Measurements from ENCODE around the gene FOSL1. TPM values are rescaled to one million over a fixed set of nuclear protein-coding genes. Genes with fewer than 3 reads are reported as not detected.
A peak's percentile ranks its signal among the peaks of the same experiment; 100 is the strongest.

FOSL1 gene
- total RNA-seq, 1 donor from 2014 or later, result 0.70 TPM

DNA sequence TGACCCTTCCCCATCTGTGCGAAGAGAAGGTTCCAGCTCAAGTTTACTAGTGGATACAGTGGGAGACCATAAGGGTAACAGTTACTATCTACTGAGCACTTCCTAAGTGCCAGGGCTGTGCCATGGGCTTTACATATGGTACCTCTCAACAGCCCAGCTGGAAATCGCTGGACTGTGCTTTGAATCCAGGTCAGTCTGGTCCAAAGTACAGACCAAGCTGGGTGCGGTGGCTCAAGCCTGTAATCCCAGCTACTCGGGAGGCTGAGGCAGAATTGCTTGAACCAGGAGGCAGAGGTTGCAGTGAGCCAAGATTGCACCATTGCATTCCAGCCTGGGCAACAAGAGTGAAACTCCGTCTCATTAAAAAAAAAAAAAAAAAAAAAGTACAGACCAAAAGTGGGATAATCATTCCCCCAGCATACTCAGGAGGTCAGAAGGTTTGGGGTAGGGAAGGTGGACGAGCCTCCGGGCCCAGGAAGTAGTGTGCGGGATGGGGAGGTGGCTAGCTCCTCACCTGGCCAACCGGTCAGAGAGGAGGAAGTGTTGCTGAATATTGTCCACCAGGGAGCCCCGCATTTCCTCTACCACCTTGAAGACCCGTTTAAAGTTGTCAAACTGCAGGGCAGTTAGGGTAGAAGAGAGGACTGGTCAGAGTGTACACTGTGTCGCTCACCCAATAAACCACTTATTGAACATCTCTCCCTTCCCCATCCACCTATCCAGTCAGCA is 14.2 kb downstream of the FOSL1 start:
- intact Hi-C loops (cut with DNase I), result loop anchor here (2.0 kb wide), 1 partner anchor 101 kb away; no protein-coding TSS in a partner anchor
- DNase-seq, result no peak
- no peak for ATAC-seq (ENCODE audit: poor library complexity)

DNA sequence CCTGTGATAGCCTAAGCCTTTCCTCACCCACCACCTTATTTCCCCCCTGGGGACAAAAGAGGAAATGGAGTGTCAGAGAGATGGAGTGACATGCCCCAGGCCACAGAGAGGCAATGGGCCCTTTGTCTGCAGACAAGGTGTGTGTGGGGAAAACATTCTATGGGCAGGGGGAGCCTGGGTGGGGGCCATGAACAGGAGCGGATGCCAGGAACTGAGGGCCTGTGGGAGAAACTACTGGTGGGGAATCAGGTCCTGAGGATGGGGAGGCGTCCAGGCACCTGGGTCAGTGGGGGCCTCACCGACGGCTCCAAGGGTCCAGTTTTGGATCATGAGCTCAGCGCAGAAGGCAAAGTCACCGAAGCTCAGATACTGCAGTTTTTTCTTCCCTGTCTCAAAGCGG is 15.0 kb downstream of the FOSL1 start:
- ATAC-seq (ENCODE audit: poor library complexity) (no peak), DNase-seq (no peak)
- intact Hi-C loops (cut with DNase I), result no loop called here

DNA sequence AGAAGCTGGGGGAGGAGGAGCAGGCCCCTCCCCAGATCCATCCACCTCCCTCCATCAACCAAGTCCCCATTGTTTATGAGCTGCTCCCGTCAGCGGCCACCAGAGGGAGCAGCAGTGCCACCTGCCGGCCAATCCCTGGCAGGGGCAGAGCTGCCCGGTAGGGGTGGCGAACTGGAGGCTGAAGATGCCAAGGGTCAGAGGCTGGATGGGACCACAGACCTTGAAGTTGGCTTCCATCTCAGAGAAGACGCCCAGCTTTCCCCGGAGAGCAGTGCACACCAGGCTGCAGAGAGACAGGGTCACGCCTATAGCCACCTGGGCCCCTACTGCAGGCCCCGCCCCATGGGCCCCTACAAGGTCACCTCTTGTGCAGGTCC is 15.5 kb downstream of the FOSL1 start:
- DNase-seq, result peak; percentile 85
- ATAC-seq (ENCODE audit: poor library complexity), result peak; percentile 27
- intact Hi-C loops (cut with DNase I), result no loop called here

DNA sequence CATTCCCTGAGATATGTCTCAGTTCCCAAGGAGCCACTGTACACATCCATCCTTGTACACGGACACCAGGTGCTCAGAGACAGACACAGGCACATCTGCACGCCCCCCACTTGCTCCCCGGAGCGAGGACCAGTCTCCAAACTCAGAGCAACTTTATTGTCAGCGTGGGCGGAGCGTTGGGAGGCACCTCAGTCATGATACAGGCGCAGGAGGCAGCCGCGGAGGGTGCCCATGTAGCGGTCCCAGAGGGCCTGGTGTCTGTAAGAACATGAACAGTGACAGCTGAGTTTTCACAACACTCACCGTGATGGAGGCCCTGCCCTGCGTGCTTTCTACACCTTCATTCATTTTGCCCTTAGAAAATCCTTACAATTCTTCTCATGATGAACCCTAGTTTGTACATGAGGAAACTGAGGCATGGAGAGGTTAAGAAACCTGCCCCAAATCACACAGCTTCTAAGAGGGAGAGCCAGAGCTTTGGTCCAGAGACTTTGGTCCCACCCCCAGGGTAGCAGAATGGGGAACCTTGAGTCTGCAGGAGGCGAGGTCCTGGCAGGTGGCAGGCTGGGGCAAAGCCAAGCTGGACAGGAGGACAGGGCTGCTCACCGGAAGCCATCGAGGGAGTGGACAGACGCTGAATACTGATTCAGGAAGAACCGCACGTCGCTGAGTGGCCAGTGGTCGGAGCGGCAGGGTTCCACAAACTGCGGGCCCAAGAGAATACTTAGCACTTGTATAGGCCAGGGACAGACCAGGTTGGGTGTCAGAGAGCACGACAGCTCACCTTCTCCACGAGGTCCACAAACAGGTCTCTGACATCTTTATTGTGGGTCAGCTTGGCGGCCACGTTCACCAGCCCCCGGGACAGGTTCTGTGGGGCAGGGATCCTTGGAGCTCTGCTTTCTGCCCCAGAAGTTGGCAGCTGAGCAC is 16.1 kb downstream of the FOSL1 start:
- DNase-seq (no peak), ATAC-seq (ENCODE audit: poor library complexity) (no peak)
- intact Hi-C loops (cut with DNase I), result no loop called here

DNA sequence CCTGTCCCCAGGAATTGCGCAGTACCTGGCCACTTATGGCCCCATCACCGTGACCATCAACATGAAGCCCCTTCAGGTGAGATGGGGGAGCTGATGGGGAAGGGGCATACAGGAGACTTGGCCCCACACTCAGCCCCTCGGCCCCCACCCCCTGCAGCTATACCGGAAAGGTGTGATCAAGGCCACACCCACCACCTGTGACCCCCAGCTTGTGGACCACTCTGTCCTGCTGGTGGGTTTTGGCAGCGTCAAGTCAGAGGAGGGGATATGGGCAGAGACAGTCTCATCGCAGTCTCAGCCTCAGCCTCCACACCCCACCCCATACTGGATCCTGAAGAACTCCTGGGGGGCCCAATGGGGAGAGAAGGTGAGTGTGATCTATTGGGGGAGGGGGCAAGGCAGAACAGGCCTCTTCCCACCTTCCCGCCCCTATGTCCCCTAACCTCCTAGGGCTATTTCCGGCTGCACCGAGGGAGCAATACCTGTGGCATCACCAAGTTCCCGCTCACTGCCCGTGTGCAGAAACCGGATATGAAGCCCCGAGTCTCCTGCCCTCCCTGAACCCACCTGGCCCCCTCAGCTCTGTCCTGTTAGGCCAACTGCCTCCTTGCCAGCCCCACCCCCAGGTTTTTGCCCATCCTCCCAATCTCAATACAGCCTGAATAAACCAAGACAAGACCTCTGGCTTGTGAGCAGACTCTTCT is 17.0 kb downstream of the FOSL1 start:
- ATAC-seq (ENCODE audit: poor library complexity), result no peak
- DNase-seq, result no peak
- intact Hi-C loops (cut with DNase I), result no loop called here

DNA sequence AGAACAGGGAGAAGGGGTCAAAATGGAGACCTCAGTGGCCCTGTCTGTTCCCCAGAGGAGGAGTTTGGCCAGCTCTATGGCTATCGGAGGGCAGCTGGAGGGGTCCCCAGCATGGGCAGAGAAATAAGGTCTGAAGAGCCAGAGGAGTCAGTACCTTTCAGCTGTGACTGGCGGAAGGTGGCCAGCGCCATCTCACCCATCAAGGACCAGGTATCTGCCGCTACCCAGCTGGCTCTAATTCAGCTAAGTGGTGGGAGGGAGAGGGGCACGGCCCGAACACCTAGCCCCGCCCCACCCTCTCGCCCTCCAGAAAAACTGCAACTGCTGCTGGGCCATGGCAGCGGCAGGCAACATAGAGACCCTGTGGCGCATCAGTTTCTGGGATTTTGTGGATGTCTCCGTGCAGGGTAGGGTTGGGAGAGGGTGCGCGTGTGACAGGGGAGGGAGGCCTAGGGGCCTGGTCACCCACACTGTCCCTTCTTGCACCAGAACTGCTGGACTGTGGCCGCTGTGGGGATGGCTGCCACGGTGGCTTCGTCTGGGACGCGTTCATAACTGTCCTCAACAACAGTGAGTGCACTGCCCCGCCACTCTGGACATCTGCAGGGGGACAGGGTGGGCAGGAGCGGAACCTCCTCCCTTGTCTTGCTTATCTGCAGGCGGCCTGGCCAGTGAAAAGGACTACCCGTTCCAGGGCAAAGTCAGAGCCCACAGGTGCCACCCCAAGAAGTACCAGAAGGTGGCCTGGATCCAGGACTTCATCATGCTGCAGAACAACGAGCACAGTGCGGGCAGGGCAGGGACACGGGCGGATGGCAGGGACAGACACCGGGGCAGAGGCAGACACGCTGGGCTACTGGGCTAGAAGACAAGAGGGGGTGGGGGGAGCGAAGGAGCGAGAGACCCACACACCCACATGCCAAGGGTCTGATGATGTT is 17.8 kb downstream of the FOSL1 start:
- intact Hi-C loops (cut with DNase I), result no loop called here
- ATAC-seq (ENCODE audit: poor library complexity), result no peak

DNA sequence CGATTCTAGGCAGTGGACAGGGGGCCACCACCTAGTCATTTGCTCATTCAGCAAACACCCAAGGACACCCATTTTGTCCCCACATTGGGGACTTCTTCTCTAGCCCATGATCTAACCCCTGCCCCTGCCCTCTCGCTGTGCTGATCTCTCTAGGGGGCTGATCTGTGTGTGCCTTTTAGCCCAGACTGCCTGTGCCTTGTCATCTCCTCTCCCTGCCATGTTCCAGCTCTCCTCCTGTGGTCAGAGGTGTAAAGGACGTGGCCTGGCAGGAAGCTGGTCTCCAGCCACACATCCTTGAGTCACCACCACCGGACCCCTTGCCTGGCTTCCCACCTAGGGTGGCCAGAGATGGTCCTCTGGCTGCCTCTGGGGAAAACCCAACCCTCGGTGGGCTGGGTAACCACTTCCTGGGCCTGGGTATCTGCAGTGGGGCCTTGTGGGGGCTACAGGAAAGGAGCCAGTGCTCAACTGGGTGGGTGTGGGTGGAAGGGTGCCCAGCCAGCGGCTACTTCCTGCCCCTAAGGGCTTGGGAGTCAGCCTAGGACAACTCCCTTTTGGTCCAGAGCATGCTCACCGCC is 19.3 kb downstream of the FOSL1 start:
- ATAC-seq (ENCODE audit: poor library complexity) (no peak), DNase-seq (no peak)
- intact Hi-C loops (cut with DNase I), result no loop called here

More for the DNA sequence above, 17.8 kb downstream of the FOSL1 start:
- peak; percentile 14 for DNase-seq

DNA sequence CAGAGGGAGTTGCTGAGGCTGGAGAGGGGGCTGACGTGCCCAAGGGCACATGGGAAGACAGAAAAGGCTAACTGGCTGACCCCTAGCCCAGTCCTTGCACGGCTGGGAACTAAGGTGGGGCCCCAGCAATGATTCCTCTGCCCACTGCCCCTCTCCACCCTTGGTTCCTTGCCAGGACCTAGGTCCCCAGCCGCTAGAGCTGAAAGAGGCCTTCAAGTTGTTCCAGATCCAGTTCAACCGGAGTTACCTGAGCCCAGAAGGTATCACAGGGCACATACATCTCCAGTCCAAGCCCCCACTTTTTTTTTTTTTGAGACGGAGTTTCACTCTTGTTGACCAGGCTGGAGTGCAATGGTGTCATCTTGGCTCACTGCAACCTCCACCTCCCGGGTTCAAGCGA is 20.2 kb downstream of the FOSL1 start:
- ATAC-seq (ENCODE audit: poor library complexity), result no peak
- no peak for DNase-seq
- intact Hi-C loops (cut with DNase I), result no loop called here

DNA sequence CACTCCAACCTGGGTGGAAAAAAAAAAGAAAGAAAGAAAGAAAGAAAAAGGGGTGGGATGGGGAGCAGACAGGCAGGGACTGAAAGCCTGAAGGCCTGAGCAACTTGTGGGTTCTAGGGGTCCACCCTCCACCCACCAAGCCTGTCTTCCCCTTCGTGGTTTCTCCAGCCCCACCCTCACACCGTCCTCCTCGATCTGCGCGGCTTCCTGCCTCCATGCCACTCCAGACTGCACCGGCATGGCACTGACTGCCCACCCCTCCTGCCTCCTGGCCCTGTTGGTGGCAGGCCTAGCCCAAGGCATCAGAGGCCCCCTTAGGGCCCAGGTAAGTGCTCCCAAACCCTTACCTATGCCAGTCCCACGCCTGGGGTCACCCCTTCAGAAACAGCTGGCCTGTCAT is 20.6 kb downstream of the FOSL1 start, which contains the start of gene CTSW:
Gene CTSW, plus strand, starts transcription at position 221 of the 400 bp plus-strand sequence. Its CDS starts 18 bp downstream, at position 239.
- DNase-seq, result no peak
- intact Hi-C loops (cut with DNase I), result no loop called here
- ATAC-seq (ENCODE audit: poor library complexity), result no peak

DNA sequence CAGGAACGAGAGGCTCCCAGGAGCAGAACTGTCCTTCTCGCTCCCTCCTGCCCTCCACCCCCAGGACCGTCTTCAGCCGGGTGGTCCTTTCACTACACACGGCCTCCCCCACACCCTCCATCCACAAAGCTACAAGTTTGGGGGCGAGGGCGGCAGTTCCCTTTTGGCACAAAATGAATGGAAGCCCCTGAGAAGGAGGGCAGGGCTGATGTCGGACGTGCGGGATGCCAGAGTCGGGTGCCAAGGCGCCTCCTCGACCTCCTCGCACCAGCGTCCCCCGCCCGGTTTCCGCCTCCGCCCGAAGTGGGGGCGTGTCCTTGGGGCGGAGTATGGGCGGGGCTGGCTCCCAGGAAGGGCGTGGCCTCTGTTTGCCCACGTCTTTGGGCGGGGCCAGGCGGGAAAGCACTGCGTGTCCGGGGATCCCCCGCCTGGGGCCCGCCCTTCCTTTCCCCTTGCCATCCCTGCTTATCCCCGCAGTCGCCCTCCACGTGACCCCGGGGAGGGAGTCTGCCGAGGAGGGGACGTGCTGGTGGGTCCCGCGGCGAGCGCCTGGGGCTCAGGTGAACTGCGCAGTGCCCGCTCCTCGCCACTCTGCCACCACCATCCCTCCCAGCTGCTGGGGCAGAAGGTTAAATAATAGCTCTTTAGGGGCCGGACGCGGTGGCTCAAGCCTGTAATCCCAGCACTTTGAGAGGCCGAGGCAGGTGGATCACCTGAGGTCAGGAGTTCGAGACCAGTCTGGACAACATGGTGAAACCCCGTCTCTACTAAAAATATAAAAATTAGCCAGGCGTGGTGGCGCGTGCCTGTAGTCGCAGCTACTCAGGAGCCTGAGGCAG is 26.7 kb downstream of the FOSL1 start:
- intact Hi-C loops (cut with DNase I), result no loop called here
- DNase-seq (peak; percentile 98), ATAC-seq (ENCODE audit: poor library complexity) (peak; percentile 96)

DNA sequence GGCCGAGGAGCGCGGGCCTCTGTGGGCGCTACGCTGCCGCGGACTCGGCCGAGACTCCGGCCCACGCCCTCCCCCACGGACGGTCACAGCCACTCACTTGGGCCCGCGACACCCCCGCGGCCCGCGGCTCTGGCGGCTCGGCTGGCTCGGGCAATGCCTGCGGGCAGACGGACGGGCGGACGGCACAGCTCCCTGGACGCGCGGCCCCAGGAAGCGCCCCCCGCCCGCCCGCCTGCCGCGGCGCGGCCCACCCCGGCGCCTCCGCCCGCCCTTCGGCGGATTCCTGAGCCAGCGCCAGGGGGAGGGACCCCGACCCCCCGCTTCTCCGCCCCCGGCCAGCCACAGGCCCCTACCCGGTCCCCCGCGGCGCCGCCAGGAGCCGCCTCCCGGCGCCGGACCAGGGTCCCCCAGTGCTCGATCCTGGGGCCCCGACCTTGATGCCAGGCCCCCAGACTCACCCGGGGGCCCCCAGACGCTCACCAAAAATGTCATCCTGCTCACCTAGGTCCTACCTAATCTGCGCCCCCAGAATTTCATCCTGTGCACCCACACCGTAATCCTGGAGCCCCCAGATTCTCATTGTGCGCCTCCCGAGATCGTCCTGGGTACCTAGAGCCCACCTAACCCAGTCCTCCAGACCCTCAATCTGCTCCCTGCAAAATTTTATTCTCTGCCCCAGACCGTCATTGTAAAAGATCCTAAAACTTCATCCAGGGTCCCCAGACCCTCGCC is 27.4 kb downstream of the FOSL1 start, which contains the start of gene EFEMP2:
Gene EFEMP2, minus strand, starts transcription at position 215 of the 732 bp plus-strand sequence. CDS start 446 bp downstream, outside the sequence.
- ATAC-seq (ENCODE audit: poor library complexity) (peak; percentile 42), DNase-seq (peak; percentile 69)
- intact Hi-C loops (cut with DNase I), result no loop called here

DNA sequence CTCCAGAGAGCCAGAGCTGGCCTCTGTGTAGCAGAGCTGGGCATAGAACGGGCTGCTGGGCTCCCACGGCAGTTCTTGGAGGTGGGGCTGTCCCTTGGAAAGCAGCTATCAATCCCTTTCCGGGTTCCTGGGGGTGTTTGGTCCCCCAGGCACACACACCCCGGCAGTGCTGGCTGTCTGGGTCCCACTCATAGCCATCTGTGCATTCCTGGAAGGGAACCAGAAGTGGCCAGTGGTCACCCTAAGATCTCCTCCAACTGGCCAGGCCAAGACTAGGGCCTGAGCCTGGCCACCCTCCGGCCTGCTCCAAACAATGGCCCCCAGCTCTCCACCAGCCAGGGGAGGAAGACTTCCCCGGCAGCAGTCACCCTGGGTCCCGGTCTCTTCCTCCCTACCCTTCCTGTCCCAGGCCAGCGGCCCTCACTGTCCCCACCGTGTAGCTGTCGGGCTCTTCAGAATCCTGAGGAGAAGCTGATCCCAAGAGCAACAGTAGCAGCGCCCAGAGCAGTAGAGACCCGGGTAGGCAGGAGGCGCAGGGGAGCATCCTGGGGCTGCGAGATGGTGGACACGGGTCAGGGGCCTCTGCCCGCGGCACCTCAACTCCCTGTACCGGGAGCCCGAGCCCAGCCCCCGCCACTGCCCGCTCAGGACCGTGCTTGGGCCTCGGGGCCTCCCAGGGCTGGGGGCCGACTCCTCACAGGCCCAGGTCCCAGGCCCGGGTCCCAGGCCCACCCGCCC is 28.2 kb downstream of the FOSL1 start:
- peak; percentile 56 for DNase-seq
- ATAC-seq (ENCODE audit: poor library complexity), result peak; percentile 9
- intact Hi-C loops (cut with DNase I), result no loop called here

DNA sequence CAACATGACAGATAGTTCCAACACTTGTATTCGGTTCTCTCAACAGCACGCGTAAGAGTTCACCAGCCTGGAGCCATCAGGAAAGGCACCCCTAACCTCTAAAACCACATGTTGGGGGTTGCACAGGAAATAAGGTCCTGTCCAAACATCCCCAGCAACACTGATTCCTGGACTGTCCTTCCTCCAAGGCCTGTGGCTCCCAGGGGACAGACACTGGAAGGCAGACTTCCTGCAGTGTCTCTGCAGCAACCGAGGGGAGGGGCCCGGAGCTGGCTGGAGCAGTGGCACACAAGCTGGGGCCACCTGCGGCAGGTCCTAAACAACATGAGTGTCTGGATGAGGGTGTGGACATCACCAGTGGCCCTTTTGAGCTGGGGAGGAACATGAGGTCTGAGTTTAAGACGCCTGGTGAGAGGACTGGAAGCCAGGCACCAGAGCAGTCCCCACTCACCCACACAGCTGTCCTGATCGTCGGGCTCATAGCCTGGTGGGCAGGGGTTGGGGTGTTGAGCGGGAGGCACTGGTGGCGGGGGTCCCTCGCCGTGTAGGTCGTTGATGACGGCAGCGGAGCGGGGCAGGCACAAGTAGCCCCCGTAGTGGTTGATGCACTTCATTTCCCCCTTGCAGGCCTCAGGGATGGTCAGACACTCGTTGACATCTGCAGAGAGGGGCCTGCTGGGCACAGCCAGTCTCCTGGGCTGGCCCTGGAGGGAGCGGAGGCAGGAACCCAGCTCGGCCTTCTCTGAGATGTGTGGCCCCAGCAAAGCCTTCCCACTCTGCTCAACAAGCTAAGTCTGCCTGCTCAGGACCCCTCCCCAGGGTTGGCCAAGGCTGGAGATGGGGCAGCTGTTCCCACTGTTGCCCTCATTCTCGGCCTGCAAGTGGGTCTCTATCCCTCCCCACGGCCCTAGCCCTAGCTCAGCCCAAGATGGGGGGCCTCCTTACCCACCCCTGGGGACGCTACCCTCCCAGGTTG is 29.2 kb downstream of the FOSL1 start:
- ATAC-seq (ENCODE audit: poor library complexity) (no peak), DNase-seq (peak; percentile 76)
- intact Hi-C loops (cut with DNase I), result no loop called here

DNA sequence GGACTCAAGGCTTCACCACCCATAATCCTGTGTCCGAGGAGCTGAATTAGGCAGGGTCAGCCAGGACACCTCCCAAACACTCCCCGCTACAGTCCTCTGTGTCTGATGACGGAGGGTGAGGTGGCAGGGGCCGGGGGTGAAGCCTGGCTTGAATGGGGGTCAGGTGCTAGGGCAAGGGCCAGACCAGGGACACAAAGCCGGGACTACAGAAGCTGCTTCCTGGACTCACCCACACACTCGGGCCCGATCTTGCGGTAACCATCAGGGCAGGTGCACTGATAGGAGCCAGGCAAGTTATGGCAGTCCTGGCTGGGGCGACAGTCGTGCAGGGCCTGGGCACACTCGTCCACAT is 29.9 kb downstream of the FOSL1 start:
- ATAC-seq (ENCODE audit: poor library complexity), result no peak
- intact Hi-C loops (cut with DNase I), result no loop called here
- peak; percentile 37 for DNase-seq

All from Right ventricle myocardium superior (tissue), 1 donor.